Kidney (tissue), 14 donors: ENCODE results near the gene CEP250. TPM values are rescaled to one million over a fixed set of nuclear protein-coding genes. Genes with fewer than 3 reads are reported as not detected.
"Not testable (repeated sequence)": the region's sequence is repeated elsewhere in the genome, so short reads cannot be mapped to it uniquely, and the experiment has no call there.

Experiments
- DNase-seq, 5 donors: peaks; one replicate each; pipeline ENCODE4 v3.0.0-alpha.2; 2013 to 2020
- FAIRE-seq: peaks from 2 replicates; lab custom pipeline; 2012; peaks lifted over from hg19 to GRCh38; lab: Jason Lieb, UNC
- H3K27ac ChIP-seq, 2 donors: one replicate each; pipeline ENCODE4 v1.7.0; 2013; ENCODE audit warnings: low read depth in 2 of 2, low read length in 2 of 2, inconsistent platforms in 1 of 2
- H3K27me3 ChIP-seq: one replicate; pipeline ENCODE4 v1.7.1; 2013; ENCODE audit warnings: low read length, inconsistent platforms; ENCODE audit not compliant: control insufficient read depth, insufficient read depth
- H3K36me3 ChIP-seq, 3 donors: one replicate each; pipeline versions ENCODE4 v1.7.0 to v1.7.1; 2013; ENCODE audit warnings: low read length in 3 of 3, control low read depth in 1 of 3, inconsistent platforms in 1 of 3; ENCODE audit not compliant: insufficient read depth in 3 of 3, control insufficient read depth in 2 of 3
- H3K4me1 ChIP-seq, 3 donors: one replicate each; pipeline versions ENCODE4 v1.7.0 to v1.7.1; 2013; ENCODE audit warnings: low read length in 3 of 3, inconsistent platforms in 1 of 3, low read depth in 1 of 3; ENCODE audit not compliant: control insufficient read depth in 2 of 3, insufficient read depth in 2 of 3
- H3K4me3 ChIP-seq, 3 donors: one replicate each; pipeline versions ENCODE4 v1.7.0 to v1.8.1; 2013; ENCODE audit warnings: low read length in 3 of 3, control low read depth in 1 of 3, inconsistent platforms in 1 of 3
- H3K9ac ChIP-seq, 3 donors: one replicate each; pipeline versions ENCODE4 v1.7.0 to v1.7.1; 2013; ENCODE audit warnings: low read length in 3 of 3, control low read depth in 1 of 3, inconsistent platforms in 1 of 3
- H3K9me3 ChIP-seq, 3 donors: one replicate each; pipeline versions ENCODE4 v1.7.0 to v1.7.1; 2013; ENCODE audit warnings: low read length in 3 of 3, control low read depth in 1 of 3, inconsistent platforms in 1 of 3; ENCODE audit not compliant: control insufficient read depth in 2 of 3, insufficient read depth in 1 of 3
- intact Hi-C: fragments of 100-400 bp; cut with DNase I; formaldehyde crosslinking; loops from one replicate; pipeline ENCODE4 v1.11.1; 2022
- polyA plus RNA-seq: library from polyadenylated mRNA; stranded (reverse); fragments of 350-450 nt; fragmentation: Illumina TruSeq; extraction: RNeasy Lipid Tissue Mini Kit (QIAGEN cat#74804); gene quantifications from one replicate; pipeline ENCODE4 v1.2.3, GENCODE V29; 2014; ENCODE audit warnings: low read depth, low replicate concordance; ENCODE audit not compliant: insufficient read depth
- total RNA-seq: library from RNA; stranded (reverse); fragmentation: NEBNext Ultra II Directional; extraction: Animal tissue kit (Norgen Biotek cat#: 25700); gene quantifications from one replicate; pipeline ENCODE4 v1.2.1, GENCODE V29; 2021
- TF ChIP-seq, protein P1 (sequence below): IDR thresholded peaks from 3 replicates; pipeline ENCODE4 v1.5.1; 2012; ENCODE audit warnings: mild to moderate bottlenecking, moderate library complexity, borderline replicate concordance; ENCODE audit not compliant: insufficient read depth; ENCODE audit errors: extremely low read depth
- donor health status: control.
- donor health status: control.
- donor health status: control.
- donor health status: control.
- donor health status: control.
- donor health status: DM: yes; HTN: yes; CAD: no.
- donor health status: Normal renal cell carcinoma (clear cell type).

Gene CEP250
- total and polyA plus RNA-seq, 2 donors from 2014 or later, result 4.9 to 25.2 TPM

DNA sequence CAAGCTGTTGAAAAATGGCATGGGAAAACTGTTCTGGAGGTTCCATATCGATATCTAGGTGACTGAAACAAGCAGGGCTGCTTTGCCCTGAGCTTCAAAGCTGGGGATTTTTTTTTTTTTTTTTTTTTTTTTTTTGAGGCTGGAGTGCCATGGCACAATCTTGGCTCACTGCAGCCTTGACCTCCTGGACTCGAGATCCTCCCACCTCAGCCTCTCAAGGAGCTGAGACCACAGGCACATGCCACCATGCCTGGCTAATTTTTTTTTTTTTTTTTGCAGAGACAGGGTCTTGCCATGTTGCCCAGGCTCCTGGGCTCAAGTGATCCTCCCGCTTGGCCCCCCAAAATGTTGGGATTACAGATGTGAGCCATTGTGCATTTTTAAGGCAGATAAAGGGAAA is 97.5 kb downstream of the CEP250 start:
- Histone ChIP-seq H3K27me3 (no peaks in the 10 kb centered on the region), H3K9me3 (no peaks in the 10 kb centered on the region), H3K9ac (no peak overlapping the region), H3K27ac (no peak overlapping the region), H3K36me3 (peaks cover 4 to 59% (median 28%) of the 10 kb centered on the region in 3 donors), H3K4me3 (no peak overlapping the region), H3K4me1 (no peaks in the 10 kb centered on the region)
- TF ChIP-seq, protein P1, sequence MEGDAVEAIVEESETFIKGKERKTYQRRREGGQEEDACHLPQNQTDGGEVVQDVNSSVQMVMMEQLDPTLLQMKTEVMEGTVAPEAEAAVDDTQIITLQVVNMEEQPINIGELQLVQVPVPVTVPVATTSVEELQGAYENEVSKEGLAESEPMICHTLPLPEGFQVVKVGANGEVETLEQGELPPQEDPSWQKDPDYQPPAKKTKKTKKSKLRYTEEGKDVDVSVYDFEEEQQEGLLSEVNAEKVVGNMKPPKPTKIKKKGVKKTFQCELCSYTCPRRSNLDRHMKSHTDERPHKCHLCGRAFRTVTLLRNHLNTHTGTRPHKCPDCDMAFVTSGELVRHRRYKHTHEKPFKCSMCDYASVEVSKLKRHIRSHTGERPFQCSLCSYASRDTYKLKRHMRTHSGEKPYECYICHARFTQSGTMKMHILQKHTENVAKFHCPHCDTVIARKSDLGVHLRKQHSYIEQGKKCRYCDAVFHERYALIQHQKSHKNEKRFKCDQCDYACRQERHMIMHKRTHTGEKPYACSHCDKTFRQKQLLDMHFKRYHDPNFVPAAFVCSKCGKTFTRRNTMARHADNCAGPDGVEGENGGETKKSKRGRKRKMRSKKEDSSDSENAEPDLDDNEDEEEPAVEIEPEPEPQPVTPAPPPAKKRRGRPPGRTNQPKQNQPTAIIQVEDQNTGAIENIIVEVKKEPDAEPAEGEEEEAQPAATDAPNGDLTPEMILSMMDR, result no peak
- intact Hi-C loops, result no loop called here
- FAIRE-seq (no peak), DNase-seq (no peak)

DNA sequence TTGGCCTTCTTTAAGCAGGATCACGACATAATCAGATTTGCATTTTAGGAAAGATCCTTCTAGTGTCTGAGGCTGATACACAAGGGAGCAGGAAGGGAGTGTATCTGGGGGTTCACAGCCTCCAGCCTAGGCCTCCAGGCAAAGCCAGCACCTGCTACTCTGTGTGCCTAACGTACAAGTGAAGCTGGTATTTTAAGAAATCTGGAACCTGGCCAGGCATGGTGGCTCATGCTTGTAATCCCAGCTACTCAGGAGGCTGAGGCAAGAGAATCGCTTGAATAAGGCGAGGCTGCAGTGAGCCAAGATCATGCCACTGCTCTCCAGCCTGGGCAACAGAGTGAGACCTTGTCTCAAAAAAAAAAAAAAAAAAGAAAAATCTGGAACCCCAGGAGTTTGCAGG is 100.1 kb downstream of the CEP250 start:
- H3K9me3 ChIP-seq, FAIRE-seq, H3K4me1 ChIP-seq, DNase-seq, intact Hi-C loops, H3K9ac ChIP-seq, H3K27ac ChIP-seq, H3K4me3 ChIP-seq, H3K27me3 ChIP-seq: not testable (repeated sequence)
- H3K36me3 ChIP-seq, result peaks cover 4 to 43% (median 18%) of the 10 kb centered on the region in 3 donors

DNA sequence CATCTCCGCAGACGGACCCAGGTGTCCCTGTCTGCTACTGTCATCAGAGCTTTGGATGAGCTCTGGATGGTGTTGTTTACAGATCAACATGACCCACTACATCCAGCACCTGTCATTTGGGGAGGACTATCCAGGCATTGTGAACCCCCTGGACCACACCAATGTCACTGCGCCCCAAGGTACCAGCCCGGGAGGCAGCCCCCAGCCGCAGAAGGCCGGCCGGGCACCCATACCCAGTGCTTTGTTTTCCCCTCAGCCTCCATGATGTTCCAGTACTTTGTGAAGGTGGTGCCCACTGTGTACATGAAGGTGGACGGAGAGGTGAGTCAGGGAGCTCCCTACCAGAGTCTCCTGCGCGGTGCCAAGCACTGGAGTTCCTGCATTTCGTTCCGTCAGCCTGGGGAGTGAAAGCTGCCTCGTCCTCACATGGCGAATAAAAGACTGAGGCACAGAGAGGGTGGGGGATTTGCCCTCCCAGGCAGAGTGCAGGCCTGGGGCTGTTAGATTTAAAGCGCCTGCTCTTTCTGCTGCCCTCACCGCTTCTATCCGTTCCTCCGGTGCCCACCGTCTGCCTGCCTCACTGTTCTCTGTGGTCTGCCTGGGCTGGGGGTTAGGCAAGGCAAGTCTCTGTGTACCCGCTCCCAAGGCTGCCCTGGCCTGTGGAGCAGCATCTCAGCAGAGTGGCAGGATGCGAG is 100.7 kb downstream of the CEP250 start:
- Histone ChIP-seq H3K27ac (no peak overlapping the region), H3K4me1 (no peaks in the 10 kb centered on the region), H3K36me3 (peaks cover 4 to 42% (median 14%) of the 10 kb centered on the region in 3 donors), H3K27me3 (no peaks in the 10 kb centered on the region), H3K9ac (no peak overlapping the region), H3K9me3 (no peaks in the 10 kb centered on the region), H3K4me3 (no peak overlapping the region)
- TF ChIP-seq, protein P1, result no peak
- intact Hi-C loops, result no loop called here
- no peak for DNase-seq
- FAIRE-seq, result no peak

DNA sequence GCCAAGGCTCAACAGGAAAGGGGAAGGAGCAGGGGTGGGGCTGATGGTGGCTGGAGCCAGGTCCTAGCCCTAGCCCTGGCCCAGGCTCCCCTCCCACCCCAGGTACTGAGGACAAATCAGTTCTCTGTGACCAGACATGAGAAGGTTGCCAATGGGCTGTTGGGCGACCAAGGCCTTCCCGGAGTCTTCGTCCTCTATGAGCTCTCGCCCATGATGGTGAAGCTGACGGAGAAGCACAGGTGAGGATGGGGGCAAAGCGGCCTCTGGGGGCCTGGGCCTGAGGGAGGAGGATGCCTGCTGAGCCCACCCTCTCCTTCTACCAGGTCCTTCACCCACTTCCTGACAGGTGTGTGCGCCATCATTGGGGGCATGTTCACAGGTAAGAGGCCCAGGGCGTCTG is 101.5 kb downstream of the CEP250 start:
- intact Hi-C loops, result no loop called here
- H3K9ac ChIP-seq, result no peak overlapping the region
- DNase-seq (no peak), FAIRE-seq (no peak)
- no peak overlapping the region for H3K27ac ChIP-seq
- H3K4me1 ChIP-seq, result no peaks in the 10 kb centered on the region
- no peaks in the 10 kb centered on the region for H3K9me3 ChIP-seq
- H3K27me3 ChIP-seq, result no peaks in the 10 kb centered on the region
- no peak overlapping the region for H3K4me3 ChIP-seq
- peaks cover 2 to 35% (median 9%) of the 10 kb centered on the region in 3 donors for H3K36me3 ChIP-seq
- TF ChIP-seq, protein P1, result no peak
